PFSK-1 (cell line): ENCODE results near the gene SIGLEC14.
A peak's percentile ranks its signal among the peaks of the same experiment; 100 is the strongest.

ENCODE experiments used
- FOXP2 ChIP-seq: optimal IDR thresholded peaks from 2 replicates; pipeline ENCODE3; 2011; ENCODE audit warnings: borderline replicate concordance, control low read depth, inconsistent platforms; ENCODE audit not compliant: insufficient read depth; ENCODE audit errors: extremely low read length, extremely low read depth
- POLR2AphosphoS5 ChIP-seq: IDR thresholded peaks from 2 replicates; pipeline ENCODE4 v1.6.1; 2012; ENCODE audit warnings: low read depth, mild to moderate bottlenecking, control low read depth, low read length, moderate library complexity
- REST ChIP-seq, 2 experiments: IDR thresholded peaks; 2 replicates each; pipeline versions ENCODE4 v1.6.1 to v1.8.0; 2011 to 2012; ENCODE audit warnings: low read depth in 2 of 2, low read length in 2 of 2, control low read depth in 1 of 2, inconsistent platforms in 1 of 2, mild to moderate bottlenecking in 1 of 2, moderate library complexity in 1 of 2; ENCODE audit not compliant: insufficient read depth in 1 of 2
- SIN3A ChIP-seq: IDR thresholded peaks from 2 replicates; pipeline ENCODE4 v1.6.1; 2012; ENCODE audit warnings: mild to moderate bottlenecking, low read length, moderate library complexity, borderline replicate concordance; ENCODE audit not compliant: insufficient read depth
- TAF1 ChIP-seq: IDR thresholded peaks from 2 replicates; pipeline ENCODE4 v1.6.1; 2012; ENCODE audit warnings: low read length, control low read depth, borderline replicate concordance; ENCODE audit not compliant: insufficient read depth

SIGLEC14 gene

GRCh38 chr19:51660975-51661600 is 14.5 kb upstream of the SIGLEC14 start:
- TF ChIP-seq SIN3A = no peak
- TF ChIP-seq FOXP2 = no peak
- TF ChIP-seq TAF1 = no peak
- no peak for TF ChIP-seq POLR2AphosphoS5
- peak in 1 of 2 experiments; percentile 75; a peak in 1 of 4 replicates for TF ChIP-seq REST (IDR thresholded peaks at IDR 0.05; ENCODE audit: insufficient read depth in 1 of 2, low read depth in 2 of 2, low read length in 2 of 2)

GRCh38 chr19:51654783-51655182 is 8.2 kb upstream of the SIGLEC14 start:
- TF ChIP-seq POLR2AphosphoS5 (no peak), SIN3A (no peak), TAF1 (no peak), FOXP2 (no peak), REST (IDR thresholded peaks at IDR 0.05; ENCODE audit: insufficient read depth in 1 of 2, low read depth in 2 of 2, low read length in 2 of 2) (no peak)

GRCh38 chr19:51653162-51653561 is 6.5 kb upstream of the SIGLEC14 start:
- TF ChIP-seq FOXP2 = no peak
- no peak for TF ChIP-seq POLR2AphosphoS5
- no peak for TF ChIP-seq REST (IDR thresholded peaks at IDR 0.05; ENCODE audit: insufficient read depth in 1 of 2, low read depth in 2 of 2, low read length in 2 of 2)
- no peak for TF ChIP-seq TAF1
- TF ChIP-seq SIN3A = no peak

- no peak for TF ChIP-seq REST (IDR thresholded peaks at IDR 0.05; ENCODE audit: insufficient read depth in 1 of 2, low read depth in 2 of 2, low read length in 2 of 2)
These were observed 5.6 kb upstream of the SIGLEC14 start for GRCh38 chr19:51652266-51652665.

- no peak for TF ChIP-seq POLR2AphosphoS5
- TF ChIP-seq TAF1 = no peak
- no peak for TF ChIP-seq FOXP2
- no peak for TF ChIP-seq REST (IDR thresholded peaks at IDR 0.05; ENCODE audit: insufficient read depth in 1 of 2, low read depth in 2 of 2, low read length in 2 of 2)
- no peak for TF ChIP-seq SIN3A
These were observed 4.7 kb upstream of the SIGLEC14 start for GRCh38 chr19:51651216-51651846.
